CD4-positive, alpha-beta T cell treated with Interleukin-12 subunit alpha and Interleukin-12 subunit beta, for 1 hour (primary cell): ENCODE measurements around the gene DEFB108B.
"Not testable (repeated sequence)": the region's sequence is repeated elsewhere in the genome, so short reads cannot be mapped to it uniquely, and the experiment has no call there.

ENCODE experiments used
- DNase-seq: peaks from one replicate; pipeline ENCODE4 v3.0.0-alpha.2; 2020

The DEFB108B gene

DNA sequence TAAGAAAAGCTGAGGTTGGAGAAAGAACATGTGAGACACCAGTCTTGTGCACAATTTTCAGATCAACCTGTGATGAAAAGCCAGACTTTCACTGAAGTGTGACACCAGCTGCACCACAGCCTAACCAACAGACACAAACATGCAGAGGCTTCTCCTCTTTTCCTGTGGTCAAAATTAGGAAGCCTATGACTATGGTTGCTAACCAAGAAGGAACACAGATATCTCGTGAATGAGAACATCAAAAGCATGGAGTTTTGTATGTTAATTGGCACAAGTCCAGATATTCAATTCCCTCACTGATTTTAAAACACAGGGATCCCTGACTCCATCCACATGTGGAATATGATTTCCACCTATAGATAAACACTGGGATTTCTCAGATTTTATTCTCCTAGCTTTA lies 11.5 kb upstream of the DEFB108B start:
- not testable (repeated sequence) for DNase-seq

DNA sequence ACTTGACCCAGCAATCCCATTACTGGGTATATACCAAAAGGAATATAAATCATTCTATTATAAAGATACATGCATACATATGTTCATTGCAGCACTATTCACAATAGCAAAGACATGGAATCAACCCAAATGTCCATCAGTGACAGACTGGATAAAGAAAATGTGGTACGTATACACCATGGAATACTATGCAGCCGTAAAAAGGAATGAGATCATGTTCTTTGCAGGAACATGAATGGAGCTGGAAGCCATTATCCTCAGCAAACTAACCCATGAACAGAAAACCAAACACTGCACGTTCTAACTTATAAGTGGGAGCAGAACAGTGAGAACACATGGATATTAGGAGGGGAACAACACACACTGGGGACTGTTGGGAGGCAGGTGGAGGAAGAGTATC lies 3.8 kb upstream of the DEFB108B start:
- not testable (repeated sequence) for DNase-seq

DNA sequence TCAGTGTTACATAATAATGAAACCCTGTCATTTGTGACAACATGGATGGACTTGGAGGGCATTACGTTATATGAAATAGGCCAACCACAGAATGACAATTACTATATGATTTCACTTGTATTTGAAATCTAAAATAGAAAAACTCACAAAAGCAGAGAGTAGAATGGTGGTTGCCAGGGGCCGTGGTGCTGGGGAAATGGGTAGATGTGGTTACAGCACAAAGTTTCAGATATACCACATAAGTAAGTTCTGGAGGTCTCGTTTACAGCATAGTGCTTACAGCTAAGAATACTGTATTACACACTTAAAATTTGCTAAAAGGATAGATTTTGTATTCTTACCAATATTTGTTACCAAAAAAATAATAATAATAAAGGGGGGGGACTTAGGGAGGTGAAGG lies 3.3 kb upstream of the DEFB108B start:
- not testable (repeated sequence) for DNase-seq

DNA sequence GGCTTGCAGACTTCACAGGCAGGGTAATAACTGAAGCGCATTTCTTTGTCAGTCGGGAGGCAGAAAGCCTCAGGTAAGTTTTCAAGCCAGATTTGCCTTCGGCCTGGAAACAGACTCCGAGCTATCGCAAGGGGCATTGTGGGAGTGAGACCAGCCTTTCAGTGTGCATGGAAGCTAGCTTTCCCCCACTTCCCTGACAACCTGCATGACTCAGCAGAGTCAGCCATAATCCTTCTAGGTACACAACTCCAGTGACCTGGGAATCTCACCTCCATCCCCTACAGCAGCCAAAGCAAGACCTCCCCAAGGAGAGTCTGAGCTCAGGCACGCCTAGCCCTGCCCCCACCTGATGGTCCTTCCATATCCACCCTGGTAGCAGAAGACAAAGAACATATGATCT lies 9.7 kb downstream of the DEFB108B start:
- not testable (repeated sequence) for DNase-seq

DNA sequence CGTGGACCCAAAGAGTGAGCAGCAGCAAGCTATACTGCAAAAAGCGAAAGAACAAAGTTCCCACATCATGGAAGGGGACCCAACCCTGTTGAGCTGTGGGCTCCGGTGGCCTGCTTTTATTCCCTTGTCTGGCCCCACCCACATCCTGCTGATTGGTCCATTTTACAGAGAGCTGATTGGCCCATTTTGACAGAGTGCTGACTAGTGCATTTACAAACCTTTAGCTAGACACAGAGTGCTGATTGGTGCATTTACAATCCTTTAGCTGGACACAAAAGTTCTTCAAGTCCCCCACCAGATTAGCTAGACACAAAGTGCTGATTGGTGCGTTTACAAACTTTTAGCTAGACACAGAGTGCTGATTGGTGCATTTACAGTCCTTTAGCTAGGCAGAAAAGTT lies 10.4 kb downstream of the DEFB108B start:
- DNase-seq: not testable (repeated sequence)

DNA sequence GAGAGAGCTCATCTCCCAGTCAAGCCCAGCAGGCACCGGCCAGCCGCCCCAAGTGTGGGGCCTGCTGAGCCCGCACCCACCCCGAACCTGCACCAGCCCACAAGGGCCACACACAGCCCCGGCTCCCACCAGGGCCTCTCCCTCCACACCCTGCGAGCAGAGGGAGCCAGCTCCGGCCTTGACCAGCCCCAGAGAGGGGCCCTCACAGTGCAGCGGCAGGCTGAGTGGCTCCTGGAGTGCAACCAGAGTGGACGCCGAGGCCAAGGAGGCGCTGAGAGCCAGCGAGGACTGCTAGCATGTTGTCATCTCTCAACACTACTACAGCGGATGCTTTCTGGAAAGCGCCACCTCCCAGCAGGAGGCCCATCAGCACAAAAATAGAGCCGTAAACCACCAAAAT lies 10.9 kb downstream of the DEFB108B start:
- DNase-seq: no peak

DNA sequence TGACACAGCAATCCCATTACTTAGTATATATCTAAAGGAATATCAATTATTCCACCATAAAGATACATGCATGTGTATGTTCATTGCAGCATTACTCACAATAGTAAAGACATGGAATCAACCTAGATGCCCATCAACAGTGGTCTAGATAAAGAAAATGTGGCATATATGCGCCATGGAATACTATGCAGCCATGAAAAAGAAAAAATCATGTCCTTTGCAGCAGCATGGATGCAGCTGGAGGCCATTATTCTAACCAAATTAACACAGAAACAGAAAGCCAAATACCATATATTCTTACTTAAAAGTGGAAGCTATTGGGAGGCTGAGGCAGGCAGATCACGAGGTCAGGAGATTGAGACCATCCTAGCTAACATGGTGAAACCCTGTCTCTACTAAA lies 20.9 kb downstream of the DEFB108B start:
- not testable (repeated sequence) for DNase-seq

DNA sequence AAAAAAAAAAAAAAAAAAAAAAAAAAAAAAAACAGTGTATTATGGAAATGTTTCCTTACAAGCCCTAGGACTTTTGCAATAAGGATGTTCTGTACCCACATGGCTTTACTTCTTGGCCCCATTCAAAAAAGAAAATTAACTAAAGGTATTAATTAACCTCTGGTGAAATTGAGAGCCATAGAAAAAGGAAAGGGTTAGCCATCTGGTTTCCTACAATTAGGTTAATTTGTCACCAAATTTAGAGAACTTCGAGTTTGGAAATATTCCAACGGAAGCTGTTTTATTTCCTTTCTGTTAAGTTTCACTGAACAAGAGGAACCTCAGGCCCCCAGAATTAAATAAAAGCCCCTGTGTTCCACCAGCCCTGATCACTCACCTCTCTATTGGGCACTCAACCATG lies 22.9 kb downstream of the DEFB108B start:
- not testable (repeated sequence) for DNase-seq

DNA sequence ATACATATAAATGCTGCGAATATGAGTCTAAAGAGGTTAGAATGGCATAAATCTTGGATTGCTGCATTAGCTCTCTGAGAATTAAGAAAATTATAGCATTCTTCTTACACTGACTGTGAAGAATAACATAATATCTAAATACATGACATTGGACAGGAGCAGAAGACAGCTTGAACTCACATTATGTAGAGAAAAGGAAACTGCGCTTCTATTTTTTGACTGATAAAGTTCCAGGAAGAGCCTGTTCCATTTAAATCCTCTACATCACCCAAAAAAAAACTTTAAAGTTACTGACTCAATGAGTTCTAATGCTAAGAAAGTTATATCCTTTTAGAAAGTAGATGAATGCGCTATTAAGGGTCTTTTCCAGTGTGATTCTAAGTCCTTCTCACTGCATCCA lies 27.8 kb downstream of the DEFB108B start:
- DNase-seq: not testable (repeated sequence)

DNA sequence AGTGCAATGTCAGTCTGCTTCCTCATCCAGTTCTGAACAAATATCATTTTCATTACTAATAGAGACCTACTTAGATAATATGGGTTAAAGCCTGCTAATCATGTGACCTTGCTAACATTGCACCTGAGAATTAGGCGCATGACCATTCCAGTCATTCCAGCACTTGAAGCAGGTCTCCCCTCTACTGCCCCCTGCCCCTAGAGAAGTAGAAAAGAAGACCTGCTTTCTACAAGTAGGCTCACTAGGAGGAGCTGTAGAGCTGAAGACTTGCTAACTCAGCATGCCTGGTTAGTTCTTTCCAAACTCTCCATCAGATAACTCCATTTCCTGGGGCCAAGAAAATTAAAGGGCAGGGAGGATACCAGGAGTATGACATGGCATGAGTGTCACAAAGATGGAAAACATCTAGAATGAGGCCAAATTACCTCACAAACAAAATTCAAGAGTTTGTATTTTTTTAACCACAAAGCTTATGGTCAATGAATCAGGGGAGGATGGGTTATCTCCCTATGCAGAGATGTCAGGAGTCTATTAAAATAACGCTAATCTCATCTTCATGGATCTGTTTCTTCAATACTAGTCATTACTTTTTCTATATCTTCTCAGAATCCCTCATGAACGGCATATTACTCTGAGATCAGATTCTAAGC lies 31.1 kb downstream of the DEFB108B start:
- DNase-seq: peak; percentile 32

DNA sequence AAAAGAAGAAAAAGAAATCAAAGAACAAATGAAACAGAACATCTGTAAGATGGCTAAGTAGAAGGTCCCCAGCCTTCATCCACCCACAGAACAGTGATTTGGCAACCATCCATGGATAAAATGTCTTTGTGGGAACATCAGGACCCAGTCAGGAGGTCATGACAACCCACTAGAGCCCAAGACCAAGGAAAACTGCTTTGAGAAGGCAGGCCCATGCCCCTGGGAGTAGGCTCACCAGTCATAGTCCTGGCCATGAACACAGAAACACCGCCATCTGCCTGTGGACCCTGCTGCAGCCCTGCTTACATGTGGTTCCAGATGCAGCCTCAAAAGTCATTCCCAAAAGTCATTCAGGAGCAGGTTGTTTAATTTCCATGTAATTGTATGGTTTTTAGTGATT lies 34.2 kb downstream of the DEFB108B start:
- DNase-seq: not testable (repeated sequence)

DNA sequence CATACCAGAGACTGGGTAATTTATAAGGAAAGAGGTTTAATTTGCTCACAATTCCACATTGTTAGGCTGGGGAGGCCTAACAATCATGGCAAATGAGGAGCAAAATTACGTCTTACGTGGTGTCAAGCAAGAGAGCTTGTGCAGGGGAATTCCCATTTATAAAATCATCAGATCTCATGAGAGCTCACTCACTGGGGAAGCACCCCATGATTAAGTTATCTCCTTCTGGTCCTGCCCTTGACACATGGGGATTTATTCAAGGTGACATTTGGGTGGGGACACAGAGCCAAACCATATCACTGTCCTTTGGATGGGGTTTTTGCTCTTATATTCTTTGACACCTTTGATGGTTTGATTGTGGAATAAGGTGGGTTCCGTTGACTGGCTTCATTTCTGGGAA lies 36.9 kb downstream of the DEFB108B start:
- DNase-seq: not testable (repeated sequence)

DNA sequence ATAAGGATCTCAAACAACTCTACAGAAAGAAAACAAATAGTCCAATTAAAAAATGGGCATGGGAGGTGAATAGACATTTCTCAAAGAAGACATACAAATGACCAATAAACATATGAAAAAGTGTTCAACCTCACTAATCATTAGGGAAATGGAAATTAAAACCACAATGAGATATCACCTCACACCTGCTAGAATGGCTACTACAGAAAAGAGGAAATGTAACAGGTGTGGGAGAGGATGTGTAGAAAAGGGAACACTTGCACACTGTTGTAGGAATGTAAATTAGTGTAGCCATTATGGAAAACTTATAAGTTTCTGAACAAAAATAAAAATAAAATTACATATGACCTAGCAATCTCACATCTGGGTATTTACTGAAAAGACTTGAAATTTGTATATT lies 37.7 kb downstream of the DEFB108B start:
- not testable (repeated sequence) for DNase-seq

DNA sequence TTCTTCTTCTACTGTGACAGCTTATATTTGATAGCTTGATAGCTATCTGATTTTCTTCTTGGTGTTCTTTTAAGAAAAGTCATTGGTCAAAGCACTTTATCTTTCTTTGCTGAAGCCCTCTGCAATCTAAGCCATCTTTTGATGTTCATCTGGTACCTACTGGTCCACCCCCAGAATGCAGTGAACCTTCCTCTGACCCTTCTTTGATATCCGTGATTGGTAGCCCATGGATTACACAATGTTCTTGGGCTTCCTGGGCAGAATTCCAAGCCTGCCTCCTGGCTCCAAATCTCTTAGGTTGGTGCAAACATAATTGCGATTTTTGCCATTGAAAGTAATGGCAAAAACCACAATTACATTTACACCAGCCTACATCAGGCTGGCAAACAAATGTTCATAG lies 43.3 kb downstream of the DEFB108B start:
- not testable (repeated sequence) for DNase-seq

DNA sequence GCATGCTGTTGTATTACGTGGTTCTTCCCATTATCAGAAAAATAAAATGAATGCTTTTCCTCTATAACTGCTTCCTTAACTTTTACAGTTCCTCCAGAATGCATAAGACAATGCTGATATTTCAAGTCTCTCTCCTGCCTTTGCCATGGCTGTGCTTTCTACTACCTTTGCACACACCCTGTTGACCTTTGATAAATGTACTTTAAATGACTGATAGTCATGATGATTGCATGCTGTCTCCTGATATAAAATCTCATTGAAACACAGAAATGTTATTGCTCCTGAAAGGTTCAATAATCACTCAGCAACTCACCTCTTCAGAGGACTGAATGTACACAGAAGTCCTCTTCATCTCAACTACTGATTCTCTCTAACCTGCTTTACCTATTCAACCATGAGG lies 45.1 kb downstream of the DEFB108B start, which contains the start of gene DEFB131B:
DEFB131B (plus strand) TSS at position 395 of the 400 bp plus-strand sequence; CDS start at position 395, 0 bp downstream.
- not testable (repeated sequence) for DNase-seq

DNA sequence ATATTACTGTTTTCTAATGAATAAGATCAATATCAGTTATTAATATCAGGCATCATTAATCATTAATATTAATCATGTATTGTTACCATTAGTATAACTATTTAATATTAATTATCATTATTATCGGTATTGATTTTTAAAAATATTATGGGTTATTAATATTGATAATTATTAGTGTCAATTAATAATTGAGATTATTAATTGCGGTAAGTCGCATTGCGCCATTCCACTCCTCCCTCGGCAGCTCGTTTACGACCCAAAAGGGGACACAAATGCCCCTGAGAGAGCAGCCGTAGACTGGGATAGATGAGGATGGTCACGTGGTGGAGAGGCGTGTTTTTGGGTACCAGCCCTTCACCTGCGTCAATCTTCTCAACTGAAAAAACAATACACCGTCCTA lies 52.8 kb downstream of the DEFB108B start:
- not testable (repeated sequence) for DNase-seq
